Stomach (tissue), 9 donors: Measurements from ENCODE around the gene ERCC8. TPM values are rescaled to one million over a fixed set of nuclear protein-coding genes. Genes with fewer than 3 reads are reported as not detected.

Experiments used
- DNase-seq, 2 donors: peaks; one replicate each; pipeline versions ENCODE4 v3.0.0 to v3.0.0-alpha.2; 2013 to 2019
- H3K27ac ChIP-seq, 5 donors: fragments of 200-600 bp in 4 of 5; sonication (generic) in 4 of 5; one replicate each; pipeline ENCODE4 v1.5.1; 2013 to 2019; ENCODE audit warnings: mild to moderate bottlenecking in 1 of 5, moderate library complexity in 1 of 5
- H3K27me3 ChIP-seq, 3 donors: fragments of 200-600 bp; sonication (generic); one replicate each; pipeline ENCODE4 v1.5.1; 2017 to 2019; ENCODE audit warnings: mixed run types in 1 of 3
- H3K36me3 ChIP-seq, 4 donors: fragments of 200-600 bp; sonication (generic); 1 replicate in 3 of 4; 2 replicates in 1 of 4; pipeline ENCODE4 v1.5.1; 2016 to 2019
- H3K4me1 ChIP-seq, 4 donors: fragments of 200-600 bp; sonication (generic); one replicate each; pipeline ENCODE4 v1.5.1; 2016 to 2019
- H3K4me3 ChIP-seq, 4 donors: fragments of 200-600 bp; sonication (generic) in 3 of 4; one replicate each; pipeline ENCODE4 v1.5.1; 2016 to 2019; ENCODE audit warnings: mild to moderate bottlenecking in 1 of 4
- H3K9me3 ChIP-seq, 4 donors: fragments of 200-600 bp; sonication (generic); one replicate each; pipeline ENCODE4 v1.5.1; 2016 to 2019
- CTCF ChIP-seq, 7 experiments: fragments of 450-650 bp in 4 of 7; fragments of 200-600 bp in 3 of 7; sonication (generic) in 3 of 7; IDR thresholded peaks; one replicate each; pipeline ENCODE4 v1.5.1; 2016 to 2019; ENCODE audit warnings: antibody characterized with exemption in 7 of 7, control low read depth in 2 of 7, mild to moderate bottlenecking in 1 of 7
- EP300 ChIP-seq: sonication (generic); formaldehyde crosslinking; IDR thresholded peaks from one replicate; pipeline ENCODE4 v1.6.1; 2017; ENCODE audit warnings: antibody characterized with exemption
- POLR2A ChIP-seq, 4 donors: fragments of 450-650 bp; IDR thresholded peaks; one replicate each; pipeline ENCODE4 v1.6.1; 2016; ENCODE audit warnings: antibody characterized with exemption in 4 of 4, control low read depth in 2 of 4, mild to moderate bottlenecking in 1 of 4, moderate library complexity in 1 of 4
- POLR2AphosphoS5 ChIP-seq, 3 donors: sonication (generic); formaldehyde crosslinking; IDR thresholded peaks; one replicate each; pipeline ENCODE4 v1.6.1; 2016; ENCODE audit warnings: antibody characterized with exemption in 3 of 3
- WGBS, 5 donors: extraction: QIAGEN DNeasy Blood & Tissue Kit in 3 of 5; methylation state at CpG; one replicate each; pipeline versions ENCODE4 v1.1.5 to v1.1.7; 2013 to 2018; 5-methylcytosine and 5-hydroxymethylcytosine counted together
- intact Hi-C: fragments of 100-400 bp; cut with DNase I; formaldehyde crosslinking; loops from one replicate; pipeline ENCODE4 v1.15.1; 2023; ENCODE audit warnings: low total_unique reads
- polyA plus RNA-seq, 3 donors: library from polyadenylated mRNA; stranded (reverse); fragments of 200-250 nt; gene quantifications; one replicate each; pipeline ENCODE4 v1.2.3, GENCODE V29; 2013
- total RNA-seq, 5 donors: library from RNA; depleted of rRNA; stranded (reverse); fragments of >200 nt; gene quantifications; one replicate each; pipeline versions ENCODE4 v1.1.0 to v1.2.3, GENCODE V29; 2014 to 2016
- donor health status: healthy with polysubstance abuse.
- donor health status: Bipolar disorder and iron deficiency.
- donor health status: healthy.

ERCC8 gene
- total and polyA plus RNA-seq, 8 donors = 3.5 to 19.1 (median 5.6) TPM; not detected in 2

GRCh38 chr5:60918466-60918865 lies 26.4 kb downstream of the ERCC8 start:
- WGBS, 5 donors = 97 to 100% (median 99%) methylated on average over 2 of the region's 2 CpGs
- intact Hi-C loops = no loop called here

GRCh38 chr5:60916646-60917045 lies 28.2 kb downstream of the ERCC8 start:
- peaks cover 0 to 43% (median 33%) of the 10 kb centered on the region in 4 donors for H3K36me3 ChIP-seq
- no peak overlapping the region for H3K4me3 ChIP-seq
- H3K27me3 ChIP-seq = no peaks in the 10 kb centered on the region
- intact Hi-C loops = no loop called here
- no peak for DNase-seq
- H3K27ac ChIP-seq = no peak overlapping the region
- no peaks in the 10 kb centered on the region for H3K9me3 ChIP-seq
- no peaks in the 10 kb centered on the region for H3K4me1 ChIP-seq
- TF ChIP-seq CTCF (IDR thresholded peaks at IDR 0.05) (no peak), EP300 (no peak), POLR2A (IDR thresholded peaks at IDR 0.05) (no peak), POLR2AphosphoS5 (IDR thresholded peaks at IDR 0.05) (no peak)

More at GRCh38 chr5:60918466-60918865, 26.4 kb downstream of the ERCC8 start:
- Histone ChIP-seq H3K9me3 (no peaks in the 10 kb centered on the region), H3K4me3 (no peak overlapping the region), H3K27ac (no peak overlapping the region), H3K4me1 (no peaks in the 10 kb centered on the region), H3K27me3 (no peaks in the 10 kb centered on the region), H3K36me3 (peaks cover 0 to 48% (median 34%) of the 10 kb centered on the region in 4 donors)
- no peak for DNase-seq
- TF ChIP-seq POLR2AphosphoS5 (IDR thresholded peaks at IDR 0.05) = no peak

GRCh38 chr5:60903356-60903755 lies 41.5 kb downstream of the ERCC8 start:
- Histone ChIP-seq H3K27me3 (no peaks in the 10 kb centered on the region), H3K9me3 (no peaks in the 10 kb centered on the region), H3K36me3 (peaks cover 0 to 19% (median 5%) of the 10 kb centered on the region in 4 donors), H3K4me1 (no peaks in the 10 kb centered on the region), H3K4me3 (no peak overlapping the region), H3K27ac (no peak overlapping the region)
- TF ChIP-seq POLR2A (IDR thresholded peaks at IDR 0.05) (no peak), POLR2AphosphoS5 (IDR thresholded peaks at IDR 0.05) (no peak), CTCF (IDR thresholded peaks at IDR 0.05) (no peak), EP300 (no peak)
- no peak for DNase-seq
- WGBS, 5 donors = 56 to 68% (median 63%) methylated on average over 4 of the region's 4 CpGs
- intact Hi-C loops = no loop called here

- Histone ChIP-seq H3K9me3 (no peaks in the 10 kb centered on the region), H3K4me1 (no peaks in the 10 kb centered on the region), H3K4me3 (no peak overlapping the region), H3K36me3 (peaks cover 7 to 64% (median 55%) of the 10 kb centered on the region in 4 donors), H3K27ac (no peak overlapping the region), H3K27me3 (no peaks in the 10 kb centered on the region)
- intact Hi-C loops = no loop called here
- DNase-seq = no peak
- TF ChIP-seq POLR2AphosphoS5 (IDR thresholded peaks at IDR 0.05) = no peak
- WGBS, 5 donors = 84 to 96% (median 93%) methylated on average over 4 of the region's 4 CpGs
Measured at GRCh38 chr5:60896991-60897390, 47.9 kb downstream of the ERCC8 start.

GRCh38 chr5:60893521-60893920 lies 51.3 kb downstream of the ERCC8 start:
- Histone ChIP-seq H3K27me3 (no peaks in the 10 kb centered on the region), H3K4me1 (no peaks in the 10 kb centered on the region), H3K36me3 (peaks cover 7 to 63% (median 58%) of the 10 kb centered on the region in 4 donors), H3K27ac (no peak overlapping the region), H3K9me3 (no peaks in the 10 kb centered on the region), H3K4me3 (no peak overlapping the region)
- intact Hi-C loops = no loop called here
- no peak for DNase-seq
- no peak for TF ChIP-seq POLR2AphosphoS5 (IDR thresholded peaks at IDR 0.05)
- TF ChIP-seq POLR2A (IDR thresholded peaks at IDR 0.05) = no peak
- WGBS, 5 donors = 95 to 98% (median 97%) methylated on average over 13 of the region's 13 CpGs

GRCh38 chr5:60891667-60892066 lies 53.2 kb downstream of the ERCC8 start:
- intact Hi-C loops = no loop called here
- WGBS, 5 donors = 87 to 100% (median 94%) methylated on average over 2 of the region's 2 CpGs
- H3K9me3 ChIP-seq = no peaks in the 10 kb centered on the region

More at GRCh38 chr5:60891667-60892066, 53.2 kb downstream of the ERCC8 start:
- peaks cover 7 to 46% (median 42%) of the 10 kb centered on the region in 4 donors for H3K36me3 ChIP-seq
- TF ChIP-seq POLR2A (IDR thresholded peaks at IDR 0.05) = no peak
- H3K4me3 ChIP-seq = no peak overlapping the region
- DNase-seq = no peak
- no peaks in the 10 kb centered on the region for H3K4me1 ChIP-seq
- H3K27me3 ChIP-seq = no peaks in the 10 kb centered on the region
- H3K27ac ChIP-seq = no peak overlapping the region
